Activated CD8-positive, alpha-beta T cell treated with anti-CD3 and anti-CD28 coated beads for 36 hours (primary cell): ENCODE data around the gene ZNF763. TPM values are rescaled to one million over a fixed set of nuclear protein-coding genes. Genes with fewer than 3 reads are reported as not detected.
"Not testable (repeated sequence)": the region's sequence is repeated elsewhere in the genome, so short reads cannot be mapped to it uniquely, and the experiment has no call there.

Experiments
- ATAC-seq: fragments of 200-7000 bp; cut with Tn5 transposase; one replicate; pipeline ENCODE4 v1.10.0; 2021; ENCODE audit warnings: mild to moderate bottlenecking, moderate library complexity
- CTCF ChIA-PET: fragments of 350-600 bp; sonication (Branson Sonifier 250); formaldehyde crosslinking; loops from one replicate; lab custom pipeline; 2021; ENCODE audit warnings: antibody characterized with exemption; lab: Charles Lee
- POLR2A ChIA-PET: fragments of 350-600 bp; sonication (Branson Sonifier 250); formaldehyde crosslinking; loops from one replicate; lab custom pipeline; 2021; ENCODE audit warnings: antibody characterized with exemption; lab: Charles Lee
- DNase-seq: peaks from one replicate; pipeline ENCODE4 v3.0.0-alpha.2; 2020
- H3K27ac Mint-ChIP-seq: one replicate; pipeline ENCODE4 v1.8.0; 2021; ENCODE audit warnings: mild to moderate bottlenecking, mixed read lengths
- H3K27me3 Mint-ChIP-seq: one replicate; pipeline ENCODE4 v1.8.0; 2021; ENCODE audit warnings: mixed read lengths
- H3K36me3 Mint-ChIP-seq: one replicate; pipeline ENCODE4 v1.8.0; 2021; ENCODE audit warnings: low read depth, mixed read lengths
- H3K4me1 Mint-ChIP-seq: one replicate; pipeline ENCODE4 v1.8.0; 2021; ENCODE audit warnings: low read depth, mixed read lengths
- H3K4me3 Mint-ChIP-seq: one replicate; pipeline ENCODE4 v1.8.0; 2021; ENCODE audit warnings: mild to moderate bottlenecking, moderate library complexity, mixed read lengths
- H3K9me3 Mint-ChIP-seq: one replicate; pipeline ENCODE4 v1.8.0; 2021; ENCODE audit warnings: mixed read lengths
- intact Hi-C: fragments of 100-400 bp; cut with micrococcal nuclease; formaldehyde crosslinking; loops from one replicate; pipeline ENCODE4 v1.10.0; 2022
- total RNA-seq, 2 experiments: library from RNA; stranded (reverse); gene quantifications; one replicate each; pipeline ENCODE4 v1.2.3, GENCODE V29; 2021
- TF ChIP-seq, protein P1 (sequence below): fragments of 200-600 bp; IDR thresholded peaks from one replicate; pipeline ENCODE4 v1.8.0; 2022; ENCODE audit warnings: antibody characterized with exemption, mild to moderate bottlenecking

Gene ZNF763
- total RNA-seq, 2 experiments from 2014 or later = 0.83 to 1.7 TPM

- ATAC-seq (no peak), DNase-seq (no peak)
- no peak overlapping the region for H3K4me3 Mint-ChIP-seq
- peaks cover 85% of the 10 kb centered on the region for H3K36me3 Mint-ChIP-seq
- no peak overlapping the region for H3K27ac Mint-ChIP-seq
- intact Hi-C loops = no loop called here
- no peaks in the 10 kb centered on the region for H3K4me1 Mint-ChIP-seq
- no peaks in the 10 kb centered on the region for H3K27me3 Mint-ChIP-seq
- peaks cover 59% of the 10 kb centered on the region for H3K9me3 Mint-ChIP-seq
- ChIA-PET POLR2A (no interaction called here), CTCF (interaction anchor here (0.6 kb wide), 1 partner anchor 144 kb away, joined by 3 read pairs; the partner anchor contains the start of gene ZNF491)
- TF ChIP-seq, protein P1, sequence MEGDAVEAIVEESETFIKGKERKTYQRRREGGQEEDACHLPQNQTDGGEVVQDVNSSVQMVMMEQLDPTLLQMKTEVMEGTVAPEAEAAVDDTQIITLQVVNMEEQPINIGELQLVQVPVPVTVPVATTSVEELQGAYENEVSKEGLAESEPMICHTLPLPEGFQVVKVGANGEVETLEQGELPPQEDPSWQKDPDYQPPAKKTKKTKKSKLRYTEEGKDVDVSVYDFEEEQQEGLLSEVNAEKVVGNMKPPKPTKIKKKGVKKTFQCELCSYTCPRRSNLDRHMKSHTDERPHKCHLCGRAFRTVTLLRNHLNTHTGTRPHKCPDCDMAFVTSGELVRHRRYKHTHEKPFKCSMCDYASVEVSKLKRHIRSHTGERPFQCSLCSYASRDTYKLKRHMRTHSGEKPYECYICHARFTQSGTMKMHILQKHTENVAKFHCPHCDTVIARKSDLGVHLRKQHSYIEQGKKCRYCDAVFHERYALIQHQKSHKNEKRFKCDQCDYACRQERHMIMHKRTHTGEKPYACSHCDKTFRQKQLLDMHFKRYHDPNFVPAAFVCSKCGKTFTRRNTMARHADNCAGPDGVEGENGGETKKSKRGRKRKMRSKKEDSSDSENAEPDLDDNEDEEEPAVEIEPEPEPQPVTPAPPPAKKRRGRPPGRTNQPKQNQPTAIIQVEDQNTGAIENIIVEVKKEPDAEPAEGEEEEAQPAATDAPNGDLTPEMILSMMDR = no peak
Observed at GRCh38 chr19:11942008-11942842, 22.6 kb upstream of the ZNF763 start.

- Mint-ChIP-seq H3K4me1 (no peaks in the 10 kb centered on the region), H3K27ac (no peak overlapping the region), H3K4me3 (no peak overlapping the region), H3K27me3 (no peaks in the 10 kb centered on the region), H3K36me3 (peaks cover 88% of the 10 kb centered on the region), H3K9me3 (peaks cover 62% of the 10 kb centered on the region)
- TF ChIP-seq, protein P1 = no peak
- ChIA-PET CTCF (interaction anchor here (0.6 to 1.3 kb wide), 5 partner anchors 19 to 590 kb away, joined by 3 to 4 read pairs (median 3); partner anchors contain the start of gene ZNF491), POLR2A (interaction anchor here (1.2 kb wide), 1 partner anchor 60 kb away, joined by 4 read pairs; no protein-coding TSS in a partner anchor)
- ATAC-seq (no peak), DNase-seq (no peak)
- intact Hi-C loops = no loop called here
Observed at GRCh38 chr19:11942843-11943108, 22.1 kb upstream of the ZNF763 start.

- ATAC-seq (no peak), DNase-seq (no peak)
- TF ChIP-seq, protein P1 = no peak
- ChIA-PET POLR2A (interaction anchor here (0.8 to 1.3 kb wide), 3 partner anchors 8 to 163 kb away, joined by 3 read pairs; no protein-coding TSS in a partner anchor), CTCF (no interaction called here)
- no peaks in the 10 kb centered on the region for H3K4me1 Mint-ChIP-seq
- no peak overlapping the region for H3K27ac Mint-ChIP-seq
- H3K36me3 Mint-ChIP-seq = peaks cover 93% of the 10 kb centered on the region
- H3K27me3 Mint-ChIP-seq = no peaks in the 10 kb centered on the region
- H3K4me3 Mint-ChIP-seq = no peak overlapping the region
- H3K9me3 Mint-ChIP-seq = peaks cover 74% of the 10 kb centered on the region
- intact Hi-C loops = no loop called here
Observed at GRCh38 chr19:11944656-11945055, 20.2 kb upstream of the ZNF763 start.

GRCh38 chr19:11948646-11949045 lies 16.2 kb upstream of the ZNF763 start:
- Mint-ChIP-seq H3K36me3 (peaks cover 95% of the 10 kb centered on the region), H3K4me3 (no peak overlapping the region), H3K9me3 (peaks cover 76% of the 10 kb centered on the region), H3K27ac (no peak overlapping the region), H3K4me1 (no peaks in the 10 kb centered on the region), H3K27me3 (no peaks in the 10 kb centered on the region)
- ATAC-seq (no peak), DNase-seq (no peak)
- ChIA-PET CTCF (no interaction called here), POLR2A (no interaction called here)
- TF ChIP-seq, protein P1 = no peak
- intact Hi-C loops = no loop called here

GRCh38 chr19:11949201-11949600 lies 15.6 kb upstream of the ZNF763 start:
- intact Hi-C loops = no loop called here

GRCh38 chr19:11949614-11950080 lies 15.2 kb upstream of the ZNF763 start:
- Mint-ChIP-seq H3K4me3 (peak overlapping the region; percentile 24), H3K9me3 (peaks cover 66% of the 10 kb centered on the region), H3K36me3 (peaks cover 85% of the 10 kb centered on the region)
- ATAC-seq, intact Hi-C loops, H3K27ac Mint-ChIP-seq, DNase-seq, H3K27me3 Mint-ChIP-seq, POLR2A ChIA-PET, CTCF ChIA-PET, H3K4me1 Mint-ChIP-seq: not testable (repeated sequence)

More at GRCh38 chr19:11949201-11949600, 15.6 kb upstream of the ZNF763 start:
- ATAC-seq (no peak), DNase-seq (no peak)
- Mint-ChIP-seq H3K27me3 (no peaks in the 10 kb centered on the region), H3K27ac (no peak overlapping the region), H3K9me3 (peaks cover 70% of the 10 kb centered on the region), H3K4me3 (no peak overlapping the region), H3K4me1 (no peaks in the 10 kb centered on the region), H3K36me3 (peaks cover 90% of the 10 kb centered on the region)
- TF ChIP-seq, protein P1 = no peak
- POLR2A ChIA-PET = no interaction called here
- CTCF ChIA-PET = no interaction called here
